Inflammatory macrophage treated with lipopolysaccharide for 4 hours (primary cell): ENCODE data around the gene CDC42BPB.

Source experiments
- DNase-seq: peaks from one replicate; pipeline ENCODE4 v3.0.0-alpha.2; 2020

The CDC42BPB gene

GRCh38 chr14:103057372-103058163 is at the start of gene CDC42BPB:
Gene CDC42BPB, minus strand, starts transcription at chr14:103057549. Its CDS starts 376 bp downstream, at chr14:103057173.
- peak; percentile 93 for DNase-seq

- no peak for DNase-seq
Measured at GRCh38 chr14:103105580-103106150, 48.3 kb upstream of the CDC42BPB start.

- DNase-seq, result peak; percentile 38
Measured at GRCh38 chr14:103104654-103105452, 47.5 kb upstream of the CDC42BPB start.

- no peak for DNase-seq
Measured at GRCh38 chr14:103104389-103104653, 47.0 kb upstream of the CDC42BPB start.

- peak; percentile 67 for DNase-seq
Measured at GRCh38 chr14:103103461-103104388, 46.4 kb upstream of the CDC42BPB start.

- no peak for DNase-seq
Measured at GRCh38 chr14:103102689-103103260, 45.4 kb upstream of the CDC42BPB start.

- DNase-seq, result no peak
Measured at GRCh38 chr14:103101963-103102688, 44.8 kb upstream of the CDC42BPB start.

GRCh38 chr14:103101257-103101962 is 44.1 kb upstream of the CDC42BPB start:
- no peak for DNase-seq

GRCh38 chr14:103100281-103101121 is 43.2 kb upstream of the CDC42BPB start:
- DNase-seq, result no peak

- DNase-seq, result no peak
Measured at GRCh38 chr14:103099733-103100280, 42.5 kb upstream of the CDC42BPB start.

- DNase-seq, result no peak
Measured at GRCh38 chr14:103099081-103099732, 41.9 kb upstream of the CDC42BPB start.

GRCh38 chr14:103097994-103098957 is 40.9 kb upstream of the CDC42BPB start:
- no peak for DNase-seq

GRCh38 chr14:103097244-103097993 is 40.1 kb upstream of the CDC42BPB start:
- DNase-seq, result no peak

GRCh38 chr14:103096387-103096786 is 39.0 kb upstream of the CDC42BPB start:
- DNase-seq, result no peak

GRCh38 chr14:103095210-103095778 is 37.9 kb upstream of the CDC42BPB start:
- no peak for DNase-seq

- peak; percentile 80 for DNase-seq
Measured at GRCh38 chr14:103094406-103095209, 37.3 kb upstream of the CDC42BPB start, which contains the start of gene EXOC3L4. Gene EXOC3L4, plus strand, starts transcription at chr14:103094725. Its CDS starts 5,495 bp downstream, at chr14:103100220.
